ENCODE measurements around the gene PIWIL4. TPM values are rescaled to one million over a fixed set of nuclear protein-coding genes. Genes with fewer than 3 reads are reported as not detected.
"Not testable (repeated sequence)": the region's sequence is repeated elsewhere in the genome, so short reads cannot be mapped to it uniquely, and the experiment has no call there.

PIWIL4 gene
- polyA plus RNA-seq, 1 donor from 2014 or later: 1.3 TPM

GRCh38 chr11:94568200-94568599 is 1.0 kb downstream of the PIWIL4 start:
- no peak overlapping the region for H3K4me3 ChIP-seq (ENCODE audit: low read length)
- H3F3A ChIP-seq (ENCODE audit: insufficient read depth, low read length, poor library complexity, severe bottlenecking): no peaks in the 10 kb centered on the region
- H3K4me2 ChIP-seq (ENCODE audit: low read length): no peak overlapping the region
- H2AFZ ChIP-seq (ENCODE audit: low read depth, low read length): no peak overlapping the region
- TF ChIP-seq RAD21 (conservative IDR thresholded peaks at IDR 0.05) (no peak), TAF1 (IDR thresholded peaks at IDR 0.05; ENCODE audit: low read depth) (no peak), EP300 (conservative IDR thresholded peaks at IDR 0.05; ENCODE audit: poor library complexity, severe bottlenecking) (no peak), POLR2AphosphoS5 (IDR thresholded peaks at IDR 0.05) (no peak), MXI1 (conservative IDR thresholded peaks at IDR 0.05; ENCODE audit: poor library complexity, severe bottlenecking) (no peak), EZH2 (IDR thresholded peaks at IDR 0.05; ENCODE audit: borderline replicate concordance, insufficient read depth, low read length, poor library complexity, severe bottlenecking) (no peak), CTCF (IDR thresholded peaks at IDR 0.05; ENCODE audit: poor library complexity, severe bottlenecking) (no peak), REST (IDR thresholded peaks at IDR 0.05; ENCODE audit: borderline replicate concordance) (no peak), SMC3 (conservative IDR thresholded peaks at IDR 0.05; ENCODE audit: poor library complexity) (no peak)
- no peaks in the 10 kb centered on the region for H3K9me2 ChIP-seq (ENCODE audit: insufficient read depth, low read length)
- no peaks in the 10 kb centered on the region for H3K27me3 ChIP-seq (ENCODE audit: insufficient read depth, low read depth, low read length)
- H4K20me1 ChIP-seq (ENCODE audit: insufficient read depth): no peaks in the 10 kb centered on the region
- H3K36me3 ChIP-seq (ENCODE audit: insufficient read depth, low read length): no peaks in the 10 kb centered on the region
- H3K27ac ChIP-seq (ENCODE audit: low read length): no peak overlapping the region
- H3K9me3 ChIP-seq (ENCODE audit: low read length): no peaks in the 10 kb centered on the region
- no peaks in the 10 kb centered on the region for H3K79me2 ChIP-seq (replicated peaks; ENCODE audit: insufficient read depth, low read length)
- no peak overlapping the region for H3K9ac ChIP-seq (ENCODE audit: low read length)

GRCh38 chr11:94568717-94569116 is 1.5 kb downstream of the PIWIL4 start:
- Histone ChIP-seq H3K36me3 (ENCODE audit: insufficient read depth, low read length) (no peaks in the 10 kb centered on the region), H2AFZ (ENCODE audit: low read depth, low read length) (no peak overlapping the region), H3K4me2 (ENCODE audit: low read length) (no peak overlapping the region), H3F3A (ENCODE audit: insufficient read depth, low read length, poor library complexity, severe bottlenecking) (no peaks in the 10 kb centered on the region), H3K79me2 (replicated peaks; ENCODE audit: insufficient read depth, low read length) (no peaks in the 10 kb centered on the region), H3K4me3 (ENCODE audit: low read length) (no peak overlapping the region), H3K9me2 (ENCODE audit: insufficient read depth, low read length) (no peaks in the 10 kb centered on the region), H3K9ac (ENCODE audit: low read length) (no peak overlapping the region), H3K9me3 (ENCODE audit: low read length) (no peaks in the 10 kb centered on the region), H3K27me3 (ENCODE audit: insufficient read depth, low read depth, low read length) (no peaks in the 10 kb centered on the region), H4K20me1 (ENCODE audit: insufficient read depth) (no peaks in the 10 kb centered on the region), H3K27ac (ENCODE audit: low read length) (no peak overlapping the region)
- TF ChIP-seq EZH2 (IDR thresholded peaks at IDR 0.05; ENCODE audit: borderline replicate concordance, insufficient read depth, low read length, poor library complexity, severe bottlenecking) (no peak), SMC3 (conservative IDR thresholded peaks at IDR 0.05; ENCODE audit: poor library complexity) (no peak), CTCF (IDR thresholded peaks at IDR 0.05; ENCODE audit: poor library complexity, severe bottlenecking) (no peak), TAF1 (IDR thresholded peaks at IDR 0.05; ENCODE audit: low read depth) (no peak), RAD21 (conservative IDR thresholded peaks at IDR 0.05) (no peak), MXI1 (conservative IDR thresholded peaks at IDR 0.05; ENCODE audit: poor library complexity, severe bottlenecking) (no peak)

DNA sequence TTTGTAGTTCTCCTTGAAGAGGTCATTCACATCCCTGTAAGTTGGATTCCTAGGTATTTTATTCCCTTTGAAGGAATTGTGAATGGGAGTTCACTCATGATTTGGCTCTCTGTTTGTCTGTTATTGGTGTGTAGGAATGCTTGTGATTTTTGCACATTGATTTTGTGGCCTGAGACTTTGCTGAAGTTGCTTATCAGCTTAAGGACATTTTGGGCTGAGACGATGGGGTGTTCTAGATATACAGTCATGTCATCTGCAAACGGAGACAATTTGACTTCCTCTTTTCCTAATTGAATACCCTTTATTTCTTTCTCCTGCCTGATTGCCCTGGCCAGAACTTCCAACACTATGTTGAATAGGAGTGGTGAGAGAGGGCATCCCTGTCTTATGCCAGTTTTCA is 5.8 kb downstream of the PIWIL4 start:
- H3K36me3 ChIP-seq (ENCODE audit: insufficient read depth, low read length); H3F3A ChIP-seq (ENCODE audit: insufficient read depth, low read length, poor library complexity, severe bottlenecking); H3K79me2 ChIP-seq (replicated peaks; ENCODE audit: insufficient read depth, low read length); H3K9ac ChIP-seq (ENCODE audit: low read length); H3K27ac ChIP-seq (ENCODE audit: low read length); H2AFZ ChIP-seq (ENCODE audit: low read depth, low read length); H3K4me3 ChIP-seq (ENCODE audit: low read length); H3K9me2 ChIP-seq (ENCODE audit: insufficient read depth, low read length); H3K9me3 ChIP-seq (ENCODE audit: low read length); H3K27me3 ChIP-seq (ENCODE audit: insufficient read depth, low read depth, low read length); H4K20me1 ChIP-seq (ENCODE audit: insufficient read depth); H3K4me2 ChIP-seq (ENCODE audit: low read length): not testable (repeated sequence)
